Measurements from ENCODE around the gene ZNF804B.

Gene ZNF804B

DNA sequence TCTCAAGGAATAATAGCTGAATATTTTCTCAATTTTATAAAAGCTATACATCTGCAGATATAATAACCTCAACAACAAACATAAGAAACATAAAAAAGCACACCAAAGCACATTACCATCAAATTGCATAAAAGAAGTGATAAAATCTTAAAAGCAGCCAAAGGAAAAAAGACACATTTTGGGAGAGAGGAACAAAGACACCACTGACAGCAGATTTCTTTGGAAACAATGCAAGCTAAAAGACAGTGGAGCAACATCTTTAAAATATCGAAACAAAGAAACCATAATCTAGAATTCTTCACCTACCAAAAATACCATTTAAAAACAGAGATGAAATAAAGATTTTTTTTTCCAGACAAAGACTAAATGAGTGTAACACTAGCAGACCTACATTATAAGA is 91.7 kb downstream of the ZNF804B start:
- no peak overlapping the region for H3K4me3 ChIP-seq (ENCODE audit: low read depth, low read length)
- no peak for DNase-seq (ENCODE audit: low read depth)
- TF ChIP-seq, protein P1, sequence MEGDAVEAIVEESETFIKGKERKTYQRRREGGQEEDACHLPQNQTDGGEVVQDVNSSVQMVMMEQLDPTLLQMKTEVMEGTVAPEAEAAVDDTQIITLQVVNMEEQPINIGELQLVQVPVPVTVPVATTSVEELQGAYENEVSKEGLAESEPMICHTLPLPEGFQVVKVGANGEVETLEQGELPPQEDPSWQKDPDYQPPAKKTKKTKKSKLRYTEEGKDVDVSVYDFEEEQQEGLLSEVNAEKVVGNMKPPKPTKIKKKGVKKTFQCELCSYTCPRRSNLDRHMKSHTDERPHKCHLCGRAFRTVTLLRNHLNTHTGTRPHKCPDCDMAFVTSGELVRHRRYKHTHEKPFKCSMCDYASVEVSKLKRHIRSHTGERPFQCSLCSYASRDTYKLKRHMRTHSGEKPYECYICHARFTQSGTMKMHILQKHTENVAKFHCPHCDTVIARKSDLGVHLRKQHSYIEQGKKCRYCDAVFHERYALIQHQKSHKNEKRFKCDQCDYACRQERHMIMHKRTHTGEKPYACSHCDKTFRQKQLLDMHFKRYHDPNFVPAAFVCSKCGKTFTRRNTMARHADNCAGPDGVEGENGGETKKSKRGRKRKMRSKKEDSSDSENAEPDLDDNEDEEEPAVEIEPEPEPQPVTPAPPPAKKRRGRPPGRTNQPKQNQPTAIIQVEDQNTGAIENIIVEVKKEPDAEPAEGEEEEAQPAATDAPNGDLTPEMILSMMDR (IDR thresholded peaks at IDR 0.05; ENCODE audit: low read depth, low read length, missing control alignments) = no peak
- in situ Hi-C loops (cut with HindIII; ENCODE audit: low sequenced_read_pairs) = loop anchor here (5.0 kb wide), 1 partner anchor 44 kb away; no protein-coding TSS in a partner anchor

DNA sequence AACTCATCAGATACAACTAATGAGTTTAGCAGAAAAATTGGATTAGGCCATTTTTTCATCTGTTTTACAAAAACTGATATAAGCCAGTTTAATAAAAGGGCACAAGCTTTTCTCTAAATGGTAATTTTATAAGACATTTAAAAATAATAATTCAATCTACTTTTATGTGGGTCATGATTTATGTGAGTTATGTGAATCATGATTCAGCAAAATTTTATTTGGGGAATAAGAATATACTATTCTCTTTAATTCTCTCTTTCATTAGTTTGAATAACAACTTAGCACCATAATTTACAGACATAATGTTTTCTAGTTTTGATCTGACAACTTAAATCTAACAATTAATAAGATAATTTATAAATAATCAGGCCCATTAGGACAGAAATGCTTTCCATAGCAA is 99.8 kb downstream of the ZNF804B start:
- in situ Hi-C loops (cut with HindIII; ENCODE audit: low sequenced_read_pairs) = no loop called here
- TF ChIP-seq, protein P1 (IDR thresholded peaks at IDR 0.05; ENCODE audit: low read depth, low read length, missing control alignments) = no peak
- H3K4me3 ChIP-seq (ENCODE audit: low read depth, low read length) = no peak overlapping the region
- DNase-seq (ENCODE audit: low read depth) = no peak

DNA sequence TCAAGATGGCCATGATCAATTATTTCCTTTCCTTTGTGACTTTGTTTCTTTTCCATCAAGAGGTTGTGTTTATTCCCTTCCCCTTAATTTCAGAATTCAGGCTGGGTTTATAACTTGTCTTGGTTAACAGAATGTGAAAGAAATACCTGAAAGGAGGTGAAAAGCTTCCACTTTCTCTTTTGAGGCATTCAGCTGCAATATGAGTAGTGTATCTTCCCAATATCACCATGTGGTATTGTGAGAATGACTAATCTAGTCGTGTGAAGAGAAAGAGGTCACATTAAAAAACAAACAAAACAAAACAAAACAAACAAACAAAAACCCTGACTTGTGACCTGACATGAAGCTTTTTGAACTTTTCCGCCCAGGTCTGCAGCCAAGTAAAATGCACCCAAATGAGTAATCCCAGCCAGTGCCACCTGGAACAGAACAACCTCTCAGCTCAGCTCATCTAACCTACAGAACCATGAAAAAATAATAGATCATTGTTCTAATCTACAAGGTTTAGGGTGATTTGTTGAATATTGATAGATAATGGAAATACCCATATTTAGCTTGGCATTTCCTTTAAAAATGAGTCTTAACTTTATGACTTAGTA is 106.9 kb downstream of the ZNF804B start:
- in situ Hi-C loops (cut with HindIII; ENCODE audit: low sequenced_read_pairs) = no loop called here
- TF ChIP-seq, protein P1 (IDR thresholded peaks at IDR 0.05; ENCODE audit: low read depth, low read length, missing control alignments) = no peak
- DNase-seq (ENCODE audit: low read depth) = no peak
- no peak overlapping the region for H3K4me3 ChIP-seq (ENCODE audit: low read depth, low read length)

DNA sequence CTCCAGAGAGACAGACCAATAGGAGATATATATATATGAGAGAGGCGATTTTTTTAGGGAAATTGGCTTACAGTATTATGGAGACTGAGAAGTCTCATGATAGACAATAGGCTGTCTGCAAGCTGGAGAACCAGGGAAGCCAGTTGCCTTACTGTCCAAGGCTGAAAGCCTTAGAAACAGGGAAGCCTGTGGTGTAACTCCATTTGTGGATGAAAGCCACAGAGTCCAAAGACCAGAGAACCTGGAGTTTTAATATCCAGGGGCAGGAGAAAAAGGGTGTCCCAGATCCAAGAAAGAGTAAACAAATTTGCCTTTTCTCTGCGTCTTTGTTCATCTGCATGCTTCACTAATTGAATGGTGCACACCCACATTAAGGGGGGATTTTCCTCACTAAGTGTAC is 107.7 kb downstream of the ZNF804B start:
- no peak overlapping the region for H3K4me3 ChIP-seq (ENCODE audit: low read depth, low read length)
- TF ChIP-seq, protein P1 (IDR thresholded peaks at IDR 0.05; ENCODE audit: low read depth, low read length, missing control alignments) = no peak
- no peak for DNase-seq (ENCODE audit: low read depth)
- in situ Hi-C loops (cut with HindIII; ENCODE audit: low sequenced_read_pairs) = no loop called here

DNA sequence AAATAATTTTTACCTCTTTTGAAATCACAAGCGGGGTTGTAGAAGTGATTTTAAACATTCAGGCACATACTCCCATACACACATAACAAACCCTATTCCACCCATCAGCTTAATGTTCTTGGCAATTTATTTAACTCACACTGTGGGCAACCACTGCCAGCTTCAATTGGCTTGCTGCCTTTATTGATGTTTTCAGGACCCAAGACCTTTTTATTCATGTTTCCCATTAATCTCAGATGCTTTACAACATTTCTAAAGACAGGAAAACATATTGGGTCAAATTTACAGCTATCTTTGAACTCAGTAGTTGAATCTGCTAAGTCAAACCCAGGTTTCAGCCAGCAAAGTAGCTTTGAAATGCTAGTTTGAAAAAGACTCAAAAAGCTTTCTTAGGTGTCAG is 109.0 kb downstream of the ZNF804B start:
- TF ChIP-seq, protein P1 (IDR thresholded peaks at IDR 0.05; ENCODE audit: low read depth, low read length, missing control alignments) = no peak
- in situ Hi-C loops (cut with HindIII; ENCODE audit: low sequenced_read_pairs) = no loop called here
- DNase-seq (ENCODE audit: low read depth) = no peak
- no peak overlapping the region for H3K4me3 ChIP-seq (ENCODE audit: low read depth, low read length)

DNA sequence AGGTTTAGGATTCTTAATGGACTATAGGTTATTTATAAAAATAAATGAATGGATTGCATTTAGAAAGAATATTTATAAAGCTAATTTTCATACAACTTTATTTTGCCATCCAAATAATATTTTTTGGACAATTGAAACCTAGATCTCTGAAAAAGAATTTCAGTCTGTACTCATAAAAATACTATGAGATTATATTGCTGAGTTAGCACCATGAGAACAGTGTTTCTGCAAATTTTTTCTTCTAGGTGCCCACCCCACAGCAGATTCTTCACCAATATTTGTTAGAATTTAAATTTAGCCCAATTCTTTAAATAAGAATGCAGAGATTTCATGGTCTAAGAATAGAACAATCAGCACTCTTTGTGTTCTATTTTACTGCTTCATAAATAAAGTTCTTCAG is 121.6 kb downstream of the ZNF804B start:
- H3K4me3 ChIP-seq (ENCODE audit: low read depth, low read length) = no peak overlapping the region
- DNase-seq (ENCODE audit: low read depth) = no peak
- in situ Hi-C loops (cut with HindIII; ENCODE audit: low sequenced_read_pairs) = no loop called here
- TF ChIP-seq, protein P1 (IDR thresholded peaks at IDR 0.05; ENCODE audit: low read depth, low read length, missing control alignments) = no peak

All from astrocyte of the cerebellum (primary cell).